ENCODE results near the gene AMZ2.
"Not testable (repeated sequence)": the region's sequence is repeated elsewhere in the genome, so short reads cannot be mapped to it uniquely, and the experiment has no call there.

Gene AMZ2

GRCh38 chr17:68255151-68255550 is 7.3 kb downstream of the AMZ2 start:
- no peak for DNase-seq

GRCh38 chr17:68255731-68256538 is 8.1 kb downstream of the AMZ2 start:
- DNase-seq, result no peak

DNA sequence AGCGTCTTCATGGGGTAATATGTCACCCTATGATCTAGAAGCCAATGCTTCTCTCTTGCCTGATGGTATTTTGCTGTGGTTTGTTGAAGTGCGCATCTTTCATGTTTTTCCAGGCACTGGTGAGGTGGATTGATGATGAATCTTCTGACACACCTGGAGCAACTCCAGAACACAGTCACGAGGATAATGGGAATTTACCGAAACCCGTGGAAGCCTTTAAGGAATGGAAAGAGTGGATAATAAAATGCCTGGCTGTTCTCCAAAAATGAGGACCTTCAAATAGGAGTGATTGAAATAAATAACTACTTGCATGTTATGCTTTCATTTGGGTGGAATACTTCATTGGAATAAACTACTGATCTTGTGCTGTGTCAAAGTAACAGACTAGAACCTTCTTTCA is 8.9 kb downstream of the AMZ2 start:
- not testable (repeated sequence) for DNase-seq

- no peak for DNase-seq
These were observed 10.1 kb downstream of the AMZ2 start for GRCh38 chr17:68257934-68258333.

- DNase-seq, result peak; percentile 17
These were observed 11.2 kb downstream of the AMZ2 start for GRCh38 chr17:68258890-68259647.

- not testable (repeated sequence) for DNase-seq
These were observed 11.8 kb downstream of the AMZ2 start for GRCh38 chr17:68259648-68259951.

DNA sequence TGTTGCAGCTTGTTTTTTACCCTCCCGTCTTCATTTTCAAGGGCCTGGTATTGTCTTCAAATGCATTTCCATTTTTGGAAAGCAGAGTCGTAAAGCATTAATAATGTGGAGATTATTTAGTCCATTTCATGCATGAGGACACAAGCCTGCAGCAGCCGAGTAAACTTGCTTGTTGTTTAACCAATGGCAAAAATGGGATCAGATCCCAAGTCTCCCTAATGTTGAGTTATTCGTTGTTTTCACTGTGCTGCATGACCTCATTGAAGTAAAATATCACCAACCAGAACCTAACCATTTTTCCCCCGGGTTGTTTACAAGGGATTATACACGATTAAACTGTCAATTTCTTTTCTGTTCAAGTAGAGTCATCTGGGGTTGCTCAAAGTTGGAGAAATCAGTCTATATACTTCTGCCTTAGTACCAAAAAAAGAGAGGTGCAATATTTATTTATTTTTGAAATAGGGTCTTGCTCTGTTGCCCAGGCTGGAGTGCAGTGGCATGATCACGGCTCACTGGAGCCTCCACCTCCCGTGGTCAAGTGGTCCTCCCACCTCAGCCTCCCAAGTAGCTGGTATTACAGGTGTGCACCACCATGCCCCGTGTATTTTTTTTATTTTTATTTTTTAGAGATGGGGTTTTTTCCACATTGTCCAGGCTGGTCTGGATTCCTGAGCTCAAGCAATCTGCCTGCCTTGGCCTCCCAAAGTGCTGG is 12.4 kb downstream of the AMZ2 start:
- DNase-seq, result no peak

GRCh38 chr17:68262467-68262866 is 14.6 kb downstream of the AMZ2 start:
- not testable (repeated sequence) for DNase-seq

DNA sequence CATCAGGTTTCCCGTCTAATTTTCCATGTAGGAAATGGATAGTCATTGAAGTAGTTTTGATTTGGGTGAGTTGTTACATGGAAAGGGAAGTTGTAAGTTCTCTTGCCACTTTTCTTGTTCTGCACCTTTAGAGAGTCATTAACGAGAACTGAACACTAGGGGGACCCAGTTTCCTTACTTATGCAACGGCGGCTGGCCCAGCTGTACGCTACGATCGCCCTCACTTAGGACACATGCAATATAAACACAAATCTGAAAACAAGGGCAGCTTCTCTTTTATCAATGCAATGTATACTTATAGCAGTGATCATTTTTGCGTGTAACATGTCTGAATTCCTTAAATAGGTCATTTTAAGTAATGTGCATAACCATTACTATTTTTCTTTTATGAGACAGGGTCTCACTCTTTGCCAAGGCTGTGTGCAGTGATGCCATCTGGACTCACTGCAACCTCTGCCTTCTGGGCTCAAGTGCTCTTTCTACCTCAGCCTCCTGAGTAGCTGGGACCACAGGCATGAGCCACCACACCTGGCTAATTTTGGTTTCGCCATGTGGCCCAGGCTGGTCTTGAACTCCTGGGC is 15.3 kb downstream of the AMZ2 start:
- DNase-seq, result peak; percentile 4

- not testable (repeated sequence) for DNase-seq
These were observed 18.0 kb downstream of the AMZ2 start for GRCh38 chr17:68265833-68266232.

DNA sequence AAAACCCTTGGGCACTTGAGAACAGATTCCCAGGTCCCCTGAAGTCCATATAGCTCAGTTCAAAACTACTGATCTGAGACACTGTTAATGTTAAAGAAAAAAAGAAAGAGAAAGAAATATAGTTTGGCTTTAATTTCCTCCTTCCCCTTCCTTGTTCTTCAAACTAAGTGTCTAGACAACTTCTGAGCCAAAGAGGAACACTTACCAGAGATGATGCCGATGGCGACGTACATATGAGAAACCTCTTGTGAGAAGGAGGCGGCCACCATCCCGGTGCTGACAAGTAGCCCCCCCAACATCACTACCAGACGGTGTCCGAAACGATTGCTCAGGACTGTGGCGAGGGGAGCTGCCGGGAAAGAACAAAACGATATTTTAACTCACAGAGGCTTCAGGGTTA is 25.9 kb downstream of the AMZ2 start:
- DNase-seq, result no peak

DNA sequence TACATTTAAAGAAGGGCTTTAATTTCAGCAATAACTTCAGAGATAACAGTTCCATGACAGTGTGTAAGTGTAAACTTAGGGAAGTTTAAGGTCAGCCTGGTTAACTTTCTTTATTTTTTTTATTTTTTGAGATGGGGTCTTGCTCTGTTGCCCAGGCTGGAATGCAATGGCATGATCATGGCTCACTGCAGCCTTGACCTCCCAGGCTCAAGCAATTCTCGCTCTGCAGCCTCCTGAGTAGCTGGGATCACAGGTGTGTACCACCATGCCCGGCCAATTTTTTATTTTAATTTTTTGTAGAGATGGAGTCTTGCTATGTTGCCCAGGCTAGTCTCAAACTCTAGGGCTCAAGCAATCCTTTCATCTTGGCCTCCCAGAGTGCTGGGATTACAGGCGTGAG is 28.5 kb downstream of the AMZ2 start:
- not testable (repeated sequence) for DNase-seq

DNA sequence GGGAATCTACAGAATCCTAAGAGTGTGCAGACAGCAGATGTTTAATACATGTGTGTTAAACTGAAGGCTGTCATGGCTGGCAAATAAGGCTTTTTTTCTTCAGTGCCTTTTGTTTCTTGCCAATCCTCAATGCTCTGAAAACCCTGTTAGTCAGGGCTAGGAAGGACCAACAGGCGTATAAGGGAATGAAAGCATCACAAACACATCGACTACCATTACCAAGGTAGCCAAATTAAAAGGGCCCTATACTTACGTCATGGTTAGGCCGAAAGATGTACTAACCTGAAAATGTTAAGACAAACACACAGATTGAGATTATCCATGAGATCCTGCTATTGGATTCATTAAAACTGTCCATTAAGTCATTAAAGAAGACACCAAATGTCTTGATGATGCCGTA is 30.0 kb downstream of the AMZ2 start:
- no peak for DNase-seq

DNA sequence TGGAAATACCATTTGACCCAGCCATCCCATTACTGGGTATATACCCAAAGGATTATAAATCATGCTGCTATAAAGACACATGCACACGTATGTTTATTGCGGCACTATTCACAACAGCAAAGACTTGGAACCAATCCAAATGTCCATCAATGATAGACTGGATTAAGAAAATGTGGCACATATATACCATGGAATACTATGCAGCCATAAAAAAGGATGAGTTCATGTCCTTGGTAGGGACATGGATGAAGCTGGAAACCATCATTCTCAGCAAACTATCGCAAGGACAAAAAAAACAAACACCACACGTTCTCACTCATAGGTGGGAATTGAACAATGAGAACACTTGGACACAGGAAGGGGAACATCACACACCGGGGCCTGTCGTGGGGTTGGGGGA is 34.1 kb downstream of the AMZ2 start:
- not testable (repeated sequence) for DNase-seq

GRCh38 chr17:68288375-68288774 is 40.5 kb downstream of the AMZ2 start:
- DNase-seq, result peak; percentile 43

DNA sequence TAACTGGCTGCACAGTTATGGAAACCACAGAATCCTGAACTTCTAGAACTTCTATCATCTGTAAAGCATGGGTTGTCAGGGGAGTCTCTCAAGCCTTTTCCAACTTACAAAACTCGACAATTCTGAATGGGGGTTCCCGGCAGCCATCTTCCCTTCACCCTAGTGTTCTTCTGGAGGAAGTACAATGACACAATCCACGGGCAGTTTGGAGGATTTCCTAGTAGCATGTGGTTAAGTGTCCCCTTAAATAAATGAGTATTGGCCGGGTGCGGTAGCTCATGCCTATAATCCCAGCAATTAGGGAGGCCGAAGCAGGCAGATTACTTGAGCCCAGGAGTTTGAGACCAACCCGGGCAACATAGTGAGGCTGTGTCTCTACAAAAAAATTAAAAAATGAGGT is 41.0 kb downstream of the AMZ2 start:
- DNase-seq, result no peak

GRCh38 chr17:68289473-68289872 is 41.6 kb downstream of the AMZ2 start:
- no peak for DNase-seq

DNA sequence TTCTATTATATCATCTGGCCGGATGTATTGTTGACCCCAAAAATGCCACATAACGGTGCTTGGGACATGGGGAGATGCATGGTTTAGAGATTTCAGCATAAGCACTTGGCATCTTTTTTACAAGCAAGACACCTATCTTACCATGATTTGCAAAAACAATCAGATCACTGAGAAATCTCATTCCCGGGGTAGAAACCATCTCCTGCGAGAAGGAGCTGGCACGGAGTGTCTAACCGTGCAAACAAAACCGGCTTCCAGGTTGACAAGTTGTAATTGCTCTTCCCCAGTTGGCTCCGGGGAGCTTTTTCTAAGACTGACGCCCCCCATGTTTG is 42.1 kb downstream of the AMZ2 start:
- DNase-seq, result no peak

DNA sequence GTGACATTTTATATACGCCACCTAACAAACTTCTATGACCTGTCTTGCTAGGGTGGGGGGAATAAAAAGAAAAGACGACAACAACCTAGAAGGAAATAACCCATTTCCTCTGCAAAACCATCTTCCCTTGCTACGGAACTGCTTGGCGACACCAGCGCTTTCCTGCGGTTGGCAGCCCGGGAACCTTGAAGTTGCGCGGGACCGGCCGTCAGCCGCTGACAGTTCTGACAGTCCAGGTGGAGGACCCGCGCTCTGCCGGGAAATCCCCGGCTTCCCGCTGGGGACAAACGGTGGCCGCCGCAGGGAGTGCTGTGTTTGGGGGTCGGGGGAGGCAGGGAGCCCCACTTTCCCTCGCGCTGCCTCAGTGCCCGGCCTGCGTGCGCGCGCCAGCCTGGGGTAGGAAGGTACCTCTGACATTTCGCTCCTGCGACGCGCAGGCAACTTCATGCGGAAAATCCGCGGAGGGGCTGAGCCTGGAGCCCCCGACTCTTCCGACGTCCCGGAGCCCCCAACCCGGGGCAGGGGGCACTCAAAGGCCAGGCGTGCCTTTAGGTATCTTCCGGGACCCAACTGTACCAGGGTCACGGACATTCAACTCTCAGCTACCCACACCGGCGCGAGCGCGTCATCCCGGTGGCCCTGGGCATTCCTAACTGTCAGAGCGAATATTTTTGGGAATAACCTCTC is 42.6 kb downstream of the AMZ2 start:
- DNase-seq, result no peak

DNA sequence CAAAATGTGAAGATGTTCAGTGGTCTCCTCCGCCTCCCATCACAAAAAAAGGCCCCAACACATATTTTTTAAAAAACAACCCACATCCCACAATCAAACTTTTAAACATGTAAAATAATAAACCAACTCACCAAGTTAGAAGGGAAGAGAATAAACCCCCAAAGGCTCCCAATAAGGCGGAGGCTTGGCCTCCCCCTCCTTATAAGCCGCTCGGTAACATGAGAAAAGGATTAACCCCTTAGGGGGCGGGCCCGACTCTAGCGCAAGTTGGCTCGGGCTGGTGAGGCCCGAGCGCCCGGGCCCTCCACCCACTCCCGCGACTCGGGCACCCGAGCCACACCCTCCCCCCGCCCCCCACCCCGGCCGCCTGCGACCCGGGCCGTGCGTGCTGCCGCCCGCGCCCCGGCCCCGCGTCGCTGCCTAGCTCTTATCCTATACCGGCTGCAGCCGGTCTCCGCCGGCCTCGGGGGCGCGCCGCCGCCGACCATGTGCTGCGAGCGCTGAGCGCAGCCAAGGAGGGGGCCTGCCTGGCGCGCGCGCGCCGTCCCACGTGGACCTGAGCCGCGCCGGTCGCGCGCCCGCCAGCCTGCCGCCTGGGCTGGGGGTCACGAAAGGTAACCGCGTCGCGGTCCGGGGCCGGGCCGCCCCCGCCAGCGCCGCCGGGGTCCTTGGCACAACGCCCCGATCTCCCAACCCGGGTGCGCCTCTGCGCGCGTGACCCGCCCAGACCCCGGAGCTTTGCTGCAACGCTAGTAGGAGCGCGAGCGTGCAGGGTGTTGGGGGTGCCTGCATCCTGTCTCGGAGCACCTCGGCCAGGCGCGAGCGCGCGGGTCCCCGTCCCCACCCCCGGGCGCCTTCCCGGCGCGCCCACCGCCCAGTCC is 43.4 kb downstream of the AMZ2 start, which contains the start of the genes ARSG and SLC16A6:
TSS of gene ARSG (plus strand) at position 541 of the 881 bp plus-strand sequence. CDS start 15,999 bp downstream, outside the sequence.
TSS of gene SLC16A6 (minus strand) at position 173 of the 881 bp plus-strand sequence. CDS start 12,807 bp downstream, outside the sequence.
- DNase-seq, result peak; percentile 43

Measured in HCEC 1CT (cell line).